ENCODE data around the gene SUPT5H. TPM values are rescaled to one million over a fixed set of nuclear protein-coding genes. Genes with fewer than 3 reads are reported as not detected.

The SUPT5H gene
- total RNA-seq, 2 experiments from 2014 or later, result 127 to 141 TPM

DNA sequence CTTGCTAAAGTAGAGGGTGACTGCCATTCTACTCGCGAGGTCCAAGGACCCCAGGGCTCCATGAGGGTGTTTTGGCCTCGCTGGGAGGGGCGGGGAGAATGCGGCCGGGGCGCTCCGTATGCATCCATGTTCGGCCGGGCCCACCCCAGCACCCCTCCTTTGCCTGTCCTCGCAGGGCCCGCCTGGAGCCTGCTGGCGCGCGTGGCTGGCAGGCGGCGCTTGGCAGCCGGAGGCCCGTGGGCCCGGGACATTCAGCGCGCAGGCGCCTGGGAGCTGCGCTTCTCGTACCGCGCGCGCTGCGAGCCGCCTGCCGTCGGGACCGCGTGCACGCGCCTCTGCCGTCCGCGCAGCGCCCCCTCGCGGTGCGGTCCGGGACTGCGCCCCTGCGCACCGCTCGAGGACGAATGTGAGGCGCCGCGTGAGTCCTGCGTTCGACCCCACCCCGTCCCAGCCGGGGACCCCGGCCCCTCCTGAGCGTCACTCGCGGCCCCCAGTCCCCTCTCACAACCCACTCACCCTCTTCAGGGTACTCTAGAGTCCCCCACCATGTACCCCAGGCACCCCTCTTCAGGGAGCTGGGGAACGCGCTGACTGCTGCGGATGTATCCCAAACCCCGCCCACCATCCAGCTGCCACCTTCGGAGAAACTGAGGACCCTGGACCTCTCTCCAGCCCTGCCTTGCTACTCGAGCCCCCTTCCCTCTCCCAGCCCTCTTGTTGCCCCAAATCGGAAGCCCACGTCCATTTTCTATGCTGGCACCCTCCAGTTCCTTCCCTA, 57.4 kb downstream of the SUPT5H start:
- Mint-ChIP-seq H3K4me3 (no peak overlapping the region), H3K4me1 (ENCODE audit: low read depth) (peaks cover 33% of the 10 kb centered on the region), H3K27ac (no peak overlapping the region), H3K36me3 (ENCODE audit: low read depth) (no peaks in the 10 kb centered on the region), H3K9me3 (peaks cover 4% of the 10 kb centered on the region), H3K27me3 (peaks cover 64% of the 10 kb centered on the region)
- intact Hi-C loops (cut with micrococcal nuclease), result no loop called here
- DNase-seq (peak; percentile 76), ATAC-seq (peak; percentile 67)
- ChIA-PET CTCF (interaction anchor here (0.6 to 1.9 kb wide), 11 partner anchors 12 to 67 kb away, joined by 3 to 16 read pairs (median 5); partner anchors contain the start of genes EID2B, RPS16, SELENOV and TIMM50), POLR2A (interaction anchor here (1.3 to 1.5 kb wide), 2 partner anchors 36 to 67 kb away, joined by 3 to 14 read pairs; partner anchors contain the start of gene RPS16)
- TF ChIP-seq, protein P1, sequence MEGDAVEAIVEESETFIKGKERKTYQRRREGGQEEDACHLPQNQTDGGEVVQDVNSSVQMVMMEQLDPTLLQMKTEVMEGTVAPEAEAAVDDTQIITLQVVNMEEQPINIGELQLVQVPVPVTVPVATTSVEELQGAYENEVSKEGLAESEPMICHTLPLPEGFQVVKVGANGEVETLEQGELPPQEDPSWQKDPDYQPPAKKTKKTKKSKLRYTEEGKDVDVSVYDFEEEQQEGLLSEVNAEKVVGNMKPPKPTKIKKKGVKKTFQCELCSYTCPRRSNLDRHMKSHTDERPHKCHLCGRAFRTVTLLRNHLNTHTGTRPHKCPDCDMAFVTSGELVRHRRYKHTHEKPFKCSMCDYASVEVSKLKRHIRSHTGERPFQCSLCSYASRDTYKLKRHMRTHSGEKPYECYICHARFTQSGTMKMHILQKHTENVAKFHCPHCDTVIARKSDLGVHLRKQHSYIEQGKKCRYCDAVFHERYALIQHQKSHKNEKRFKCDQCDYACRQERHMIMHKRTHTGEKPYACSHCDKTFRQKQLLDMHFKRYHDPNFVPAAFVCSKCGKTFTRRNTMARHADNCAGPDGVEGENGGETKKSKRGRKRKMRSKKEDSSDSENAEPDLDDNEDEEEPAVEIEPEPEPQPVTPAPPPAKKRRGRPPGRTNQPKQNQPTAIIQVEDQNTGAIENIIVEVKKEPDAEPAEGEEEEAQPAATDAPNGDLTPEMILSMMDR (IDR thresholded peaks at IDR 0.05), result peak; percentile 98

DNA sequence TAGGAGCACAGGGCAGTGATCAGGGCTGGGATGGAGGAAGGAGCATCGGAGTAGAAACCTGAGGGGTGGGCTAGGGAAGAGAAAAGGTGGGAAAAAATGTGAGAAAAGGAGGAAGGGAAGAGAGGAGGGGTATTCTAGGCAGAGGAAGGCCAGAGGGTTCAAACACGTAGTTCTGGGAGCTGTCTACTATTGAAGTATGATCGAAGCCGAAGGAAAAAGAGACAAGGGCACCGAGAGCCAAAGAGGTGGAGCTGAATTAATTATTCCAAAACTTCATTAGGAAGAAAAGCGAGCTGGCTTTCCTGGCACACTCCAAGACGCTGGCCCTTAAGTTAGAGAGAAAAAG, 61.2 kb downstream of the SUPT5H start:
- peaks cover 22% of the 10 kb centered on the region for H3K4me1 Mint-ChIP-seq (ENCODE audit: low read depth)
- CTCF ChIA-PET, result no interaction called here
- TF ChIP-seq, protein P1 (IDR thresholded peaks at IDR 0.05), result no peak
- ATAC-seq, result no peak
- H3K9me3 Mint-ChIP-seq, result peaks cover 4% of the 10 kb centered on the region
- intact Hi-C loops (cut with micrococcal nuclease), result no loop called here
- peaks cover 50% of the 10 kb centered on the region for H3K27me3 Mint-ChIP-seq
- POLR2A ChIA-PET, result interaction anchor here (0.6 to 1.5 kb wide), 3 partner anchors 20 to 35 kb away, joined by 3 to 4 read pairs (median 4); no protein-coding TSS in a partner anchor
- no peaks in the 10 kb centered on the region for H3K36me3 Mint-ChIP-seq (ENCODE audit: low read depth)
- H3K27ac Mint-ChIP-seq, result no peak overlapping the region
- peak overlapping the region; percentile 37 for H3K4me3 Mint-ChIP-seq
- no peak for DNase-seq

DNA sequence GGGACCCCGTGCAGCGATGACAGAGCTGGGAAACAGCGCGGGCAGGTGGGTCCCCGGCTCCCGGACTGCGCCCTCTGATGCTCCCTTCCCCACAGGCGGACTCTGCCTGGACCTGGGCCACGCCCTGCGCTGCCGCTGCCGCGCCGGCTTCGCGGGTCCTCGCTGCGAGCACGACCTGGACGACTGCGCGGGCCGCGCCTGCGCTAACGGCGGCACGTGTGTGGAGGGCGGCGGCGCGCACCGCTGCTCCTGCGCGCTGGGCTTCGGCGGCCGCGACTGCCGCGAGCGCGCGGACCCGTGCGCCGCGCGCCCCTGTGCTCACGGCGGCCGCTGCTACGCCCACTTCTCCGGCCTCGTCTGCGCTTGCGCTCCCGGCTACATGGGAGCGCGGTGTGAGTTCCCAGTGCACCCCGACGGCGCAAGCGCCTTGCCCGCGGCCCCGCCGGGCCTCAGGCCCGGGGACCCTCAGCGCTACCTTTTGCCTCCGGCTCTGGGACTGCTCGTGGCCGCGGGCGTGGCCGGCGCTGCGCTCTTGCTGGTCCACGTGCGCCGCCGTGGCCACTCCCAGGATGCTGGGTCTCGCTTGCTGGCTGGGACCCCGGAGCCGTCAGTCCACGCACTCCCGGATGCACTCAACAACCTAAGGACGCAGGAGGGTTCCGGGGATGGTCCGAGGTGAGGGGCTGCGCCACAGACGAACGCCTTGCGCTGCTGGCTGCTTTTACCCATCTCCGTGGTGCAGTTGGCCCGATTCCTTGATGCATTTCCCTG, 61.7 kb downstream of the SUPT5H start:
- intact Hi-C loops (cut with micrococcal nuclease), result no loop called here
- ChIA-PET POLR2A (interaction anchor here (1.2 to 1.5 kb wide), 2 partner anchors 21 to 36 kb away, joined by 3 to 4 read pairs; no protein-coding TSS in a partner anchor), CTCF (no interaction called here)
- Mint-ChIP-seq H3K27me3 (peaks cover 50% of the 10 kb centered on the region), H3K4me3 (peak overlapping the region; percentile 80), H3K4me1 (ENCODE audit: low read depth) (peaks cover 22% of the 10 kb centered on the region), H3K9me3 (peaks cover 4% of the 10 kb centered on the region), H3K27ac (no peak overlapping the region), H3K36me3 (ENCODE audit: low read depth) (peaks cover 2% of the 10 kb centered on the region)
- DNase-seq (peak; percentile 74), ATAC-seq (peak; percentile 81)
- TF ChIP-seq, protein P1 (IDR thresholded peaks at IDR 0.05), result no peak

DNA sequence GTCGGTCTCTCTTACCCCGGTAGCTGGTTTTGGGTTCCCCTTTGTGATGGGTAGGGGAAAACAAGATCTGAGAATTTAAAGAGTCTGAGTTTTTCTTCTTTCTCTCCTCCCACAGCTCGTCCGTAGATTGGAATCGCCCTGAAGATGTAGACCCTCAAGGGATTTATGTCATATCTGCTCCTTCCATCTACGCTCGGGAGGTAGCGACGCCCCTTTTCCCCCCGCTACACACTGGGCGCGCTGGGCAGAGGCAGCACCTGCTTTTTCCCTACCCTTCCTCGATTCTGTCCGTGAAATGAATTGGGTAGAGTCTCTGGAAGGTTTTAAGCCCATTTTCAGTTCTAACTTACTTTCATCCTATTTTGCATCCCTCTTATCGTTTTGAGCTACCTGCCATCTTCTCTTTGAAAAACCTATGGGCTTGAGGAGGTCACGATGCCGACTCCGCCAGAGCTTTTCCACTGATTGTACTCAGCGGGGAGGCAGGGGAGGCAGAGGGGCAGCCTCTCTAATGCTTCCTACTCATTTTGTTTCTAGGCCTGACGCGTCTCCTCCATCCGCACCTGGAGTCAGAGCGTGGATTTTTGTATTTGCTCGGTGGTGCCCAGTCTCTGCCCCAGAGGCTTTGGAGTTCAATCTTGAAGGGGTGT, 62.5 kb downstream of the SUPT5H start:
- H3K27me3 Mint-ChIP-seq, result peaks cover 53% of the 10 kb centered on the region
- H3K9me3 Mint-ChIP-seq, result peaks cover 4% of the 10 kb centered on the region

More for the DNA sequence above, 62.5 kb downstream of the SUPT5H start:
- peaks cover 22% of the 10 kb centered on the region for H3K4me1 Mint-ChIP-seq (ENCODE audit: low read depth)
- peak overlapping the region; percentile 80 for H3K4me3 Mint-ChIP-seq
- ChIA-PET CTCF (no interaction called here), POLR2A (interaction anchor here (1.2 to 1.5 kb wide), 2 partner anchors 21 to 36 kb away, joined by 3 to 4 read pairs; no protein-coding TSS in a partner anchor)
- intact Hi-C loops (cut with micrococcal nuclease), result no loop called here
- TF ChIP-seq, protein P1 (IDR thresholded peaks at IDR 0.05), result no peak
- H3K27ac Mint-ChIP-seq, result no peak overlapping the region
- no peak for ATAC-seq
- DNase-seq, result no peak
- peaks cover 2% of the 10 kb centered on the region for H3K36me3 Mint-ChIP-seq (ENCODE audit: low read depth)

Data from activated CD8-positive, alpha-beta T cell treated with anti-CD3 and anti-CD28 coated beads for 36 hours (primary cell).